NB4 (cell line): ENCODE data around the gene AACS.

Experiments used
- MYC ChIP-seq: IDR thresholded peaks from 2 replicates; pipeline ENCODE4 v1.6.1; 2011; ENCODE audit warnings: low read depth, low read length
- POLR2A ChIP-seq: IDR thresholded peaks from 2 replicates; pipeline ENCODE4 v1.6.1; 2011; ENCODE audit warnings: mild to moderate bottlenecking; ENCODE audit not compliant: insufficient read length; ENCODE audit errors: extremely low read depth
- TF ChIP-seq, protein P1 (sequence below): IDR thresholded peaks from 2 replicates; pipeline ENCODE4 v1.6.1; 2011; ENCODE audit warnings: low read depth, low read length
- TF ChIP-seq, protein P2 (sequence below): IDR thresholded peaks from one replicate; pipeline ENCODE4 v1.5.1; 2012; ENCODE audit warnings: low read depth, low read length

DNA sequence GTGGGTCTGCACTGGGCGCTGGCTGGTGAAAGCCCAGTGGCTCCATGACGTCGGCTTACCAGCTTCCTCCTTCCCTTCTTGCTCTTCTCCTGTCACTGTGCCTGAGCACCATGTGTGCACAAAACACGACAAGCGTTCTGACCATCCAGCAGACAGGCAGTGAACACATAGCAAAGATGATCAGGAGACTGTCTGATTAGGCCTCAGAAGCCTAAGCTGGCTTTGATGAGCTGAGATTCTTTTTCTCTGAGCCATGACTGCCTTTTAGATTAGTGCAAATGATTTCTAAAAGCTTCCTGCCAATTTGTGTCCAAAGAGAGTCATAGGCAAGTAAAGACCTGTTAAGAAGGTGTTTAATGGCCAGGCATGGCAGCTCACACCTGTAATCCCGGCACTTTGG is 83.1 kb downstream of the AACS start:
- TF ChIP-seq, protein P1, sequence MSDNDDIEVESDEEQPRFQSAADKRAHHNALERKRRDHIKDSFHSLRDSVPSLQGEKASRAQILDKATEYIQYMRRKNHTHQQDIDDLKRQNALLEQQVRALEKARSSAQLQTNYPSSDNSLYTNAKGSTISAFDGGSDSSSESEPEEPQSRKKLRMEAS = no peak
- TF ChIP-seq POLR2A (no peak), MYC (no peak)
- TF ChIP-seq, protein P2, sequence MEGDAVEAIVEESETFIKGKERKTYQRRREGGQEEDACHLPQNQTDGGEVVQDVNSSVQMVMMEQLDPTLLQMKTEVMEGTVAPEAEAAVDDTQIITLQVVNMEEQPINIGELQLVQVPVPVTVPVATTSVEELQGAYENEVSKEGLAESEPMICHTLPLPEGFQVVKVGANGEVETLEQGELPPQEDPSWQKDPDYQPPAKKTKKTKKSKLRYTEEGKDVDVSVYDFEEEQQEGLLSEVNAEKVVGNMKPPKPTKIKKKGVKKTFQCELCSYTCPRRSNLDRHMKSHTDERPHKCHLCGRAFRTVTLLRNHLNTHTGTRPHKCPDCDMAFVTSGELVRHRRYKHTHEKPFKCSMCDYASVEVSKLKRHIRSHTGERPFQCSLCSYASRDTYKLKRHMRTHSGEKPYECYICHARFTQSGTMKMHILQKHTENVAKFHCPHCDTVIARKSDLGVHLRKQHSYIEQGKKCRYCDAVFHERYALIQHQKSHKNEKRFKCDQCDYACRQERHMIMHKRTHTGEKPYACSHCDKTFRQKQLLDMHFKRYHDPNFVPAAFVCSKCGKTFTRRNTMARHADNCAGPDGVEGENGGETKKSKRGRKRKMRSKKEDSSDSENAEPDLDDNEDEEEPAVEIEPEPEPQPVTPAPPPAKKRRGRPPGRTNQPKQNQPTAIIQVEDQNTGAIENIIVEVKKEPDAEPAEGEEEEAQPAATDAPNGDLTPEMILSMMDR = no peak
